H9 (cell line): ENCODE measurements around the gene LARGE1. TPM values are rescaled to one million over a fixed set of nuclear protein-coding genes. Genes with fewer than 3 reads are reported as not detected.

Experiments used
- DNase-seq: peaks from one replicate; pipeline ENCODE4 v3.0.0-alpha.2; 2017
- H2AFZ ChIP-seq: one replicate; pipeline ENCODE4 v1.6.1; 2013; ENCODE audit warnings: mild to moderate bottlenecking, low read length, control low read depth, moderate library complexity
- H2AK5ac ChIP-seq: 2 replicates; pipeline ENCODE4 v1.6.1; 2013; ENCODE audit warnings: low read length, control low read depth, mixed read lengths; ENCODE audit not compliant: insufficient read length
- H2BK120ac ChIP-seq: one replicate; pipeline ENCODE4 v1.6.1; 2013; ENCODE audit warnings: low read depth, mild to moderate bottlenecking, low read length, control low read depth, inconsistent platforms; ENCODE audit not compliant: poor library complexity, severe bottlenecking
- H2BK12ac ChIP-seq: 2 replicates; pipeline ENCODE4 v1.6.1; 2013; ENCODE audit warnings: low read length, control low read depth, mixed read lengths, low read depth; ENCODE audit not compliant: insufficient read length
- H2BK15ac ChIP-seq: 2 replicates; pipeline ENCODE4 v1.6.1; 2013; ENCODE audit warnings: low read depth, low read length, control low read depth
- H2BK20ac ChIP-seq: one replicate; pipeline ENCODE4 v1.6.1; 2013; ENCODE audit warnings: low read depth, mild to moderate bottlenecking, low read length, control low read depth, inconsistent platforms; ENCODE audit not compliant: poor library complexity, severe bottlenecking
- H2BK5ac ChIP-seq: 2 replicates; pipeline ENCODE4 v1.6.1; 2013; ENCODE audit warnings: low read length, control low read depth, mixed read lengths; ENCODE audit not compliant: insufficient read length
- H3K14ac ChIP-seq: 2 replicates; pipeline ENCODE4 v1.6.1; 2013; ENCODE audit warnings: low read length, control low read depth; ENCODE audit not compliant: insufficient read depth
- H3K18ac ChIP-seq: 2 replicates; pipeline ENCODE4 v1.6.1; 2013; ENCODE audit warnings: low read depth, mild to moderate bottlenecking, mixed read lengths, low read length, control low read depth; ENCODE audit not compliant: insufficient read length
- H3K23ac ChIP-seq: 2 replicates; pipeline ENCODE4 v1.6.1; 2013; ENCODE audit warnings: low read length, control low read depth, mixed read lengths, low read depth; ENCODE audit not compliant: insufficient read length
- H3K23me2 ChIP-seq: 2 replicates; pipeline ENCODE4 v1.6.1; 2013; ENCODE audit warnings: low read depth, mild to moderate bottlenecking, mixed read lengths, low read length, control low read depth; ENCODE audit not compliant: insufficient read length, poor library complexity, severe bottlenecking
- H3K27ac ChIP-seq: 2 replicates; pipeline ENCODE4 v1.5.1; 2013; ENCODE audit warnings: low read length, control low read depth, mixed read lengths, low read depth; ENCODE audit not compliant: insufficient read length
- H3K27me3 ChIP-seq: 2 replicates; pipeline ENCODE4 v1.6.1; 2013; ENCODE audit warnings: low read length, control low read depth, inconsistent platforms; ENCODE audit not compliant: insufficient read depth
- H3K4ac ChIP-seq: 2 replicates; pipeline ENCODE4 v1.6.1; 2013; ENCODE audit warnings: low read depth, mild to moderate bottlenecking, control low read depth, inconsistent platforms, low read length, moderate library complexity
- H3K4me1 ChIP-seq: 2 replicates; pipeline ENCODE4 v1.6.1; 2013; ENCODE audit warnings: low read length, control low read depth, inconsistent platforms; ENCODE audit not compliant: insufficient read depth
- H3K4me2 ChIP-seq: 2 replicates; pipeline ENCODE4 v1.6.1; 2013; ENCODE audit warnings: low read length, control low read depth, mixed read lengths; ENCODE audit not compliant: insufficient read length, insufficient read depth
- H3K56ac ChIP-seq: 2 replicates; pipeline ENCODE4 v1.6.1; 2013; ENCODE audit warnings: low read depth, mild to moderate bottlenecking, mixed read lengths, low read length, control low read depth; ENCODE audit not compliant: insufficient read length
- H3K79me1 ChIP-seq: 2 replicates; pipeline ENCODE4 v1.6.1; 2013; ENCODE audit warnings: low read depth, mild to moderate bottlenecking, moderate library complexity, low read length, control low read depth, inconsistent platforms; ENCODE audit not compliant: insufficient read depth, poor library complexity, severe bottlenecking
- H3K79me2 ChIP-seq: 2 replicates; pipeline ENCODE4 v1.6.1; 2013; ENCODE audit warnings: low read length, control low read depth, inconsistent platforms; ENCODE audit not compliant: insufficient read depth
- H3K9ac ChIP-seq: 2 replicates; pipeline ENCODE4 v1.6.1; 2013; ENCODE audit warnings: low read length, control low read depth, mixed read lengths; ENCODE audit not compliant: insufficient read length; ENCODE audit errors: extremely low read depth
- H3K9me3 ChIP-seq: one replicate; pipeline ENCODE4 v1.6.1; 2013; ENCODE audit warnings: low read depth, low read length, inconsistent platforms; ENCODE audit not compliant: control insufficient read depth
- H3T11ph ChIP-seq: one replicate; pipeline ENCODE4 v1.6.1; 2013; ENCODE audit warnings: mild to moderate bottlenecking, low read length, control low read depth, inconsistent platforms
- H4K20me1 ChIP-seq: one replicate; pipeline ENCODE4 v1.6.1; 2013; ENCODE audit not compliant: control insufficient read depth, insufficient read length, insufficient read depth
- H4K5ac ChIP-seq: 2 replicates; pipeline ENCODE4 v1.6.1; 2013; ENCODE audit warnings: low read depth, mild to moderate bottlenecking, mixed read lengths, low read length, control low read depth; ENCODE audit not compliant: insufficient read length
- H4K8ac ChIP-seq: replicated peaks from 2 replicates; pipeline ENCODE4 v1.6.1; 2013; ENCODE audit warnings: low read length, control low read depth, mixed read lengths, low read depth; ENCODE audit not compliant: insufficient read length
- H4K91ac ChIP-seq: 2 replicates; pipeline ENCODE4 v1.6.1; 2013; ENCODE audit warnings: low read depth, mild to moderate bottlenecking, moderate library complexity, mixed read lengths, low read length, control low read depth; ENCODE audit not compliant: insufficient read length
- H3K27ac Mint-ChIP-seq, 3 experiments: 2 replicates in 2 of 3; 3 replicates in 1 of 3; pipeline ENCODE4 v1.8.0; 2020 to 2021; ENCODE audit warnings: mixed read lengths in 3 of 3, mild to moderate bottlenecking in 1 of 3, moderate library complexity in 1 of 3
- H3K27me3 Mint-ChIP-seq: 2 replicates; pipeline ENCODE4 v1.8.0; 2021; ENCODE audit warnings: low read depth, mild to moderate bottlenecking, moderate library complexity, mixed read lengths
- H3K36me3 Mint-ChIP-seq, 3 experiments: 2 replicates in 2 of 3; 3 replicates in 1 of 3; pipeline ENCODE4 v1.8.0; 2020 to 2021; ENCODE audit warnings: low read depth in 3 of 3, mixed read lengths in 3 of 3; ENCODE audit not compliant: insufficient read depth in 1 of 3
- H3K4me1 Mint-ChIP-seq, 2 experiments: 2 replicates each; pipeline ENCODE4 v1.8.0; 2020; ENCODE audit warnings: mixed read lengths in 2 of 2
- H3K4me3 Mint-ChIP-seq, 2 experiments: 2 replicates in 1 of 2; 3 replicates in 1 of 2; pipeline ENCODE4 v1.8.0; 2020 to 2021; ENCODE audit warnings: mild to moderate bottlenecking in 2 of 2, mixed read lengths in 2 of 2, moderate library complexity in 1 of 2
- H3K9me3 Mint-ChIP-seq, 2 experiments: 2 replicates in 1 of 2; 3 replicates in 1 of 2; pipeline ENCODE4 v1.8.0; 2020; ENCODE audit warnings: mild to moderate bottlenecking in 2 of 2, mixed read lengths in 2 of 2, moderate library complexity in 1 of 2
- WGBS: extraction: QIAGEN DNeasy Blood & Tissue Kit; methylation state at CpG from one replicate; pipeline ENCODE4 v1.1.7; 2013; ENCODE audit warnings: missing lambda C conversion rate, low lambda C conversion rate, mixed read lengths; ENCODE audit not compliant: insufficient read length; ENCODE audit errors: extremely low coverage; 5-methylcytosine and 5-hydroxymethylcytosine counted together
- total RNA-seq: library from RNA; stranded (reverse); gene quantifications from 2 replicates; pipeline ENCODE4 v1.2.1, GENCODE V29; 2021
- TF ChIP-seq, protein P1 (sequence below): fragments of 200-600 bp; sonication (generic); conservative IDR thresholded peaks from 3 replicates; pipeline ENCODE4 v1.8.0; 2021; ENCODE audit warnings: antibody characterized with exemption, mild to moderate bottlenecking

LARGE1 gene
- total RNA-seq, 1 experiment from 2014 or later = 43.5 TPM

DNA sequence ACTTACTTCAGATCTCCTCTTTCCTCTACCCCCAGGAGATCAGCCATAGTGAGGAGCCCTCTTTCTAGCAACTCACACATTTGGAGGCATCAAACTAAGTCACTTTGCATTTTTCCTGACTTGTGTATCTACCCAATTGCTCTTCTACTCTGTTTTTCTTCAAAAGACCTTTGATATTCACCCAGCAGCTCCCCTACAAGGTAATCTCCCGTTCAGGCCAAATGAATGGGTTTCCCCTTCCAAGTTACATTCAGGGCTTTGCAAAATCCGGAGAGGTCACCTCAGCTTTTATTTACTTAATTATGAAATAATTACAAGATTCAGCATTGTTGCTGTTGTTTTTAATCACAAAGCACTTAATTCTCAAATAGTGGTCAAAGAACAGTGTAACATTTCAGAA lies 6.1 kb downstream of the LARGE1 start:
- Mint-ChIP-seq H3K9me3 (no peaks in the 10 kb centered on the region), H3K36me3 (peaks cover 16 to 26% (median 22%) of the 10 kb centered on the region in 3 experiments), H3K27me3 (peaks cover 13% of the 10 kb centered on the region), H3K4me1 (peaks cover 82 to 86% of the 10 kb centered on the region in 2 experiments), H3K27ac (peak overlapping the region in 1 of 3 experiments; percentile 83; a peak in 2 of 7 replicates), H3K4me3 (peak overlapping the region in 1 of 2 experiments; percentile 41; a peak in 3 of 5 replicates)
- no peak overlapping the region for H2BK120ac ChIP-seq
- no peak overlapping the region for H3T11ph ChIP-seq
- H2BK20ac ChIP-seq = no peak overlapping the region
- TF ChIP-seq, protein P1, sequence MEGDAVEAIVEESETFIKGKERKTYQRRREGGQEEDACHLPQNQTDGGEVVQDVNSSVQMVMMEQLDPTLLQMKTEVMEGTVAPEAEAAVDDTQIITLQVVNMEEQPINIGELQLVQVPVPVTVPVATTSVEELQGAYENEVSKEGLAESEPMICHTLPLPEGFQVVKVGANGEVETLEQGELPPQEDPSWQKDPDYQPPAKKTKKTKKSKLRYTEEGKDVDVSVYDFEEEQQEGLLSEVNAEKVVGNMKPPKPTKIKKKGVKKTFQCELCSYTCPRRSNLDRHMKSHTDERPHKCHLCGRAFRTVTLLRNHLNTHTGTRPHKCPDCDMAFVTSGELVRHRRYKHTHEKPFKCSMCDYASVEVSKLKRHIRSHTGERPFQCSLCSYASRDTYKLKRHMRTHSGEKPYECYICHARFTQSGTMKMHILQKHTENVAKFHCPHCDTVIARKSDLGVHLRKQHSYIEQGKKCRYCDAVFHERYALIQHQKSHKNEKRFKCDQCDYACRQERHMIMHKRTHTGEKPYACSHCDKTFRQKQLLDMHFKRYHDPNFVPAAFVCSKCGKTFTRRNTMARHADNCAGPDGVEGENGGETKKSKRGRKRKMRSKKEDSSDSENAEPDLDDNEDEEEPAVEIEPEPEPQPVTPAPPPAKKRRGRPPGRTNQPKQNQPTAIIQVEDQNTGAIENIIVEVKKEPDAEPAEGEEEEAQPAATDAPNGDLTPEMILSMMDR = no peak
- no peak overlapping the region for H3K9ac ChIP-seq
- no peaks in the 10 kb centered on the region for H3K27me3 ChIP-seq
- DNase-seq = no peak
- no peak overlapping the region for H3K4ac ChIP-seq
- H4K91ac ChIP-seq = no peak overlapping the region
- no peak overlapping the region for H3K56ac ChIP-seq
- no CpG with 5 or more reads among the region's 2 CpGs for WGBS
- peaks cover 76% of the 10 kb centered on the region for H3K79me2 ChIP-seq
- H4K5ac ChIP-seq = no peak overlapping the region
- no peaks in the 10 kb centered on the region for H4K20me1 ChIP-seq
- no peak overlapping the region for H2BK15ac ChIP-seq
- peaks cover 5% of the 10 kb centered on the region for H3K23me2 ChIP-seq
- peaks cover 7% of the 10 kb centered on the region for H3K79me1 ChIP-seq
- peaks cover 9% of the 10 kb centered on the region; the same call in 1 of the 2 replicates for H3K4me1 ChIP-seq
- H2AK5ac ChIP-seq = no peak overlapping the region
- no peak overlapping the region for H3K23ac ChIP-seq
- no peak overlapping the region for H3K14ac ChIP-seq
- no peak overlapping the region for H3K4me2 ChIP-seq
- H3K27ac ChIP-seq = no peak overlapping the region
- H2BK5ac ChIP-seq = no peak overlapping the region
- H3K9me3 ChIP-seq = no peaks in the 10 kb centered on the region
- H4K8ac ChIP-seq = no peak overlapping the region
- H3K18ac ChIP-seq = no peak overlapping the region
- no peak overlapping the region for H2BK12ac ChIP-seq
- H2AFZ ChIP-seq = no peak overlapping the region
